H1 (cell line): ENCODE results near the gene PDE3A. TPM values are rescaled to one million over a fixed set of nuclear protein-coding genes. Genes with fewer than 3 reads are reported as not detected.
A peak's percentile ranks its signal among the peaks of the same experiment; 100 is the strongest.

Experiments
- CTCF ChIA-PET: fragments of 300-600 bp; sonication (Branson Sonifier 250); formaldehyde crosslinking; loops from one replicate; lab custom pipeline; 2021; ENCODE audit not compliant: partially characterized antibody; lab: Charles Lee
- POLR2A ChIA-PET: fragments of 300-600 bp; sonication (Branson Sonifier 250); formaldehyde crosslinking; loops from one replicate; lab custom pipeline; 2021; ENCODE audit warnings: inconsistent platforms; ENCODE audit not compliant: partially characterized antibody; lab: Charles Lee
- DNase-seq, 2 experiments: peaks; one replicate each; pipeline versions ENCODE4 v3.0.0 to v3.0.0-alpha.2; 2010 to 2022; ENCODE audit warnings: low spot score in 2 of 2, low read depth in 1 of 2, mixed read lengths in 1 of 2
- FAIRE-seq: peaks from 2 replicates; lab custom pipeline; 2011; peaks lifted over from hg19 to GRCh38; lab: Jason Lieb, UNC
- H2AFZ ChIP-seq: 2 replicates; pipeline ENCODE4 v1.8.1; 2012; ENCODE audit warnings: low read length, inconsistent platforms
- H2AK5ac ChIP-seq: 2 replicates; pipeline ENCODE4 v1.6.1; 2013; ENCODE audit warnings: low read depth, low read length
- H2BK120ac ChIP-seq: replicated peaks from 2 replicates; pipeline ENCODE3; 2013; ENCODE audit warnings: low read depth, low read length, inconsistent platforms
- H2BK12ac ChIP-seq: 2 replicates; pipeline ENCODE4 v1.6.1; 2013; ENCODE audit warnings: low read depth, low read length
- H2BK15ac ChIP-seq: 2 replicates; pipeline ENCODE4 v1.6.1; 2013; ENCODE audit warnings: low read length
- H2BK20ac ChIP-seq: 2 replicates; pipeline ENCODE4 v1.6.1; 2013; ENCODE audit warnings: low read length
- H2BK5ac ChIP-seq: 2 replicates; pipeline ENCODE4 v1.6.1; 2013; ENCODE audit warnings: low read depth, low read length
- H3K14ac ChIP-seq: 2 replicates; pipeline ENCODE4 v1.6.1; 2013; ENCODE audit warnings: inconsistent platforms; ENCODE audit not compliant: insufficient read length
- H3K18ac ChIP-seq: 2 replicates; pipeline ENCODE4 v1.6.1; 2013; ENCODE audit warnings: low read length; ENCODE audit errors: extremely low read depth
- H3K23ac ChIP-seq: 2 replicates; pipeline ENCODE4 v1.6.1; 2013; ENCODE audit warnings: inconsistent platforms; ENCODE audit not compliant: insufficient read length
- H3K23me2 ChIP-seq: 2 replicates; pipeline ENCODE4 v1.6.1; 2013; ENCODE audit warnings: low read depth, low read length
- H3K27ac ChIP-seq: 2 replicates; pipeline ENCODE4 v1.6.1; 2011; ENCODE audit warnings: low read depth, low read length, inconsistent platforms
- H3K27me3 ChIP-seq, 4 experiments: replicated peaks in 1 of 4; 1 replicate in 1 of 4; 2 replicates in 3 of 4; pipeline versions ENCODE4 v1.6.1 to v1.8.1; 2011 to 2013; ENCODE audit warnings: low read length in 3 of 4, mild to moderate bottlenecking in 3 of 4, inconsistent platforms in 2 of 4, mixed read lengths in 2 of 4, moderate library complexity in 1 of 4; ENCODE audit not compliant: control insufficient read depth in 3 of 4, insufficient read depth in 3 of 4; ENCODE audit errors: extremely low read depth in 1 of 4
- H3K36me3 ChIP-seq, 4 experiments: 2 replicates each; pipeline versions ENCODE4 v1.6.1 to v1.8.1; 2011 to 2013; ENCODE audit warnings: mild to moderate bottlenecking in 4 of 4, low read length in 3 of 4, moderate library complexity in 2 of 4, control low read depth in 1 of 4, inconsistent platforms in 1 of 4; ENCODE audit not compliant: insufficient read depth in 4 of 4, control insufficient read depth in 2 of 4
- H3K4ac ChIP-seq: replicated peaks from 2 replicates; pipeline ENCODE3; 2013; ENCODE audit warnings: low read length, low read depth, mixed read lengths, inconsistent platforms; ENCODE audit not compliant: insufficient read length
- H3K4me1 ChIP-seq, 4 experiments: replicated peaks in 1 of 4; 1 replicate in 1 of 4; 2 replicates in 3 of 4; pipeline versions ENCODE4 v1.6.1 to v1.8.1; 2011 to 2013; ENCODE audit warnings: low read length in 3 of 4, inconsistent platforms in 2 of 4, mixed read lengths in 1 of 4; ENCODE audit not compliant: insufficient read depth in 4 of 4, control insufficient read depth in 3 of 4
- H3K4me2 ChIP-seq, 2 experiments: 2 replicates each; pipeline versions ENCODE4 v1.6.1 to v1.8.1; 2011 to 2013; ENCODE audit warnings: low read depth in 2 of 2, low read length in 2 of 2, control low read depth in 1 of 2, inconsistent platforms in 1 of 2, mild to moderate bottlenecking in 1 of 2; ENCODE audit not compliant: insufficient read depth in 1 of 2
- H3K4me3 ChIP-seq, 4 experiments: fragments of 200-600, 300-600 bp in 1 of 4; sonication (generic), shearing (Covaris generic), sonication (Bioruptor Twin) in 1 of 4; 2 replicates each; pipeline versions ENCODE4 v1.5.1 to v1.8.1; 2011 to 2016; ENCODE audit warnings: low read length in 4 of 4, low read depth in 3 of 4, control low read depth in 2 of 4, inconsistent platforms in 2 of 4, mild to moderate bottlenecking in 2 of 4, mixed read lengths in 1 of 4, moderate library complexity in 1 of 4; ENCODE audit not compliant: insufficient read depth in 2 of 4; ENCODE audit errors: extremely low read depth in 1 of 4
- H3K56ac ChIP-seq: replicated peaks from 2 replicates; pipeline ENCODE3; 2013; ENCODE audit warnings: low read depth, mild to moderate bottlenecking, mixed read lengths, low read length, inconsistent platforms; ENCODE audit not compliant: insufficient read length
- H3K79me1 ChIP-seq: 2 replicates; pipeline ENCODE4 v1.6.1; 2013; ENCODE audit warnings: low read depth, low read length, control low read depth
- H3K79me2 ChIP-seq, 2 experiments: 2 replicates each; pipeline versions ENCODE4 v1.6.1 to v1.8.1; 2012 to 2013; ENCODE audit warnings: low read length in 2 of 2, mild to moderate bottlenecking in 2 of 2, inconsistent platforms in 1 of 2; ENCODE audit not compliant: insufficient read depth in 2 of 2, control insufficient read depth in 1 of 2
- H3K9ac ChIP-seq, 4 experiments: replicated peaks in 1 of 4; 1 replicate in 1 of 4; 2 replicates in 3 of 4; pipeline versions ENCODE4 v1.6.1 to v1.8.1; 2011 to 2013; ENCODE audit warnings: low read depth in 3 of 4, low read length in 3 of 4, control low read depth in 2 of 4, mild to moderate bottlenecking in 2 of 4, moderate library complexity in 2 of 4, inconsistent platforms in 1 of 4; ENCODE audit errors: extremely low read depth in 1 of 4
- H3K9me3 ChIP-seq, 2 experiments: 2 replicates each; pipeline versions ENCODE4 v1.6.1 to v1.8.1; 2012 to 2013; ENCODE audit warnings: mild to moderate bottlenecking in 2 of 2, moderate library complexity in 2 of 2, control low read depth in 1 of 2, inconsistent platforms in 1 of 2, low read depth in 1 of 2, low read length in 1 of 2, mixed read lengths in 1 of 2; ENCODE audit not compliant: insufficient read depth in 2 of 2
- H4K20me1 ChIP-seq, 2 experiments: replicated peaks in 1 of 2; 2 replicates each; pipeline versions ENCODE3 to v1.8.1; 2011 to 2013; ENCODE audit warnings: inconsistent platforms in 2 of 2, low read length in 2 of 2, mild to moderate bottlenecking in 1 of 2; ENCODE audit not compliant: insufficient read depth in 2 of 2, control insufficient read depth in 1 of 2
- H4K5ac ChIP-seq: 2 replicates; pipeline ENCODE4 v1.6.1; 2013; ENCODE audit warnings: low read length, low read depth, mixed read lengths, inconsistent platforms; ENCODE audit not compliant: insufficient read length
- H4K8ac ChIP-seq: 2 replicates; pipeline ENCODE4 v1.8.0; 2013; ENCODE audit warnings: mild to moderate bottlenecking, moderate library complexity, low read length, inconsistent platforms; ENCODE audit not compliant: insufficient read depth; ENCODE audit errors: extremely low read depth
- H4K91ac ChIP-seq: replicated peaks from 2 replicates; pipeline ENCODE3; 2013; ENCODE audit warnings: low read length, mixed read lengths, inconsistent platforms; ENCODE audit not compliant: insufficient read length
- MAFK ChIP-seq: IDR thresholded peaks from 2 replicates; pipeline ENCODE4 v1.6.1; 2012; ENCODE audit warnings: low read depth, mild to moderate bottlenecking, improper control_type of control experiment, low read length
- POU5F1 ChIP-seq: IDR thresholded peaks from 2 replicates; pipeline ENCODE4 v1.6.1; 2011; ENCODE audit warnings: low read depth, mild to moderate bottlenecking, low read length, moderate library complexity
- WGBS, 2 experiments: shearing (Covaris generic) in 1 of 2; methylation state at CpG; one replicate each; pipeline versions ENCODE4 v1.1.6 to v1.1.7; 2013 to 2015; ENCODE audit warnings: low lambda C conversion rate in 2 of 2, mixed read lengths in 2 of 2, inconsistent platforms in 1 of 2, low coverage in 1 of 2, missing lambda C conversion rate in 1 of 2; ENCODE audit not compliant: insufficient replicate concordance in 2 of 2, insufficient coverage in 1 of 2, insufficient read length in 1 of 2; ENCODE audit errors: extremely low coverage in 1 of 2, missing lambda C conversion rate in 1 of 2; 5-methylcytosine and 5-hydroxymethylcytosine counted together
- polyA plus RNA-seq, 7 experiments: library from polyadenylated mRNA; depleted of rRNA in 3 of 7; stranded (reverse) in 5 of 7; unstranded in 2 of 7; fragments of >200 nt in 5 of 7; fragments of 200-250 nt in 2 of 7; gene quantifications; 1 replicate in 5 of 7; 2 replicates in 1 of 7; 4 replicates in 1 of 7; pipeline versions ENCODE4 v1.2.1 to v1.2.3, GENCODE V29; 2011 to 2013; ENCODE audit warnings: missing spikeins in 2 of 7, mixed read lengths in 2 of 7
- total RNA-seq: library from RNA; stranded (reverse); fragmentation: NEBNext Ultra II Directional; extraction: Animal tissue kit (Norgen Biotek cat#: 25700); gene quantifications from 2 replicates; pipeline ENCODE4 v1.2.1, GENCODE V29; 2021

The PDE3A gene
- total and polyA plus RNA-seq, 2 of the 8 experiments (the other 6 are each of a cell fraction or from before 2014, with no cell fraction given) = 1.4 to 3.4 TPM

- Histone ChIP-seq H2AK5ac (no peak overlapping the region), H2BK15ac (no peak overlapping the region), H3K23me2 (no peaks in the 10 kb centered on the region), H2BK5ac (no peak overlapping the region), H3K9me3 (no peaks in the 10 kb centered on the region), H3K18ac (no peak overlapping the region), H3K9ac (peak overlapping the region in 1 of 4 experiments; percentile 34; a peak in 1 of 7 replicates), H2BK120ac (no peak overlapping the region), H3K4me3 (no peak overlapping the region), H3K56ac (no peak overlapping the region), H4K20me1 (no peaks in the 10 kb centered on the region), H3K23ac (no peak overlapping the region), H2AFZ (no peak overlapping the region), H2BK20ac (no peak overlapping the region), H3K4me2 (no peak overlapping the region), H3K14ac (no peak overlapping the region), H3K79me1 (no peaks in the 10 kb centered on the region), H3K27me3 (no peaks in the 10 kb centered on the region), H3K36me3 (no peaks in the 10 kb centered on the region), H4K5ac (no peak overlapping the region), H3K4me1 (no peaks in the 10 kb centered on the region), H3K27ac (no peak overlapping the region), H3K4ac (no peak overlapping the region), H3K79me2 (no peaks in the 10 kb centered on the region), H2BK12ac (no peak overlapping the region; the same call in 1 of the 2 replicates), H4K91ac (no peak overlapping the region), H4K8ac (no peak overlapping the region)
- ChIA-PET POLR2A (no interaction called here), CTCF (no interaction called here)
- DNase-seq (no peak), FAIRE-seq (no peak)
- WGBS, 2 experiments = 86% methylated on average over 1 of the region's 1 CpG; no CpG with 5 or more reads in 1 of the 2 experiments
- TF ChIP-seq MAFK = no peak
- TF ChIP-seq POU5F1 = no peak
These were observed 152.2 kb downstream of the PDE3A start for GRCh38 chr12:20520532-20520931.
